Ishikawa (cell line): ENCODE data around the gene SRC.

ENCODE experiments used
- CEBPB ChIP-seq: IDR thresholded peaks from 2 replicates; pipeline ENCODE4 v1.6.1; 2012
- CREB1 ChIP-seq: IDR thresholded peaks from 2 replicates; pipeline ENCODE4 v1.6.1; 2012; ENCODE audit warnings: low read depth
- EGR1 ChIP-seq: IDR thresholded peaks from 2 replicates; pipeline ENCODE4 v1.6.1; 2012
- EP300 ChIP-seq: IDR thresholded peaks from 2 replicates; pipeline ENCODE4 v1.6.1; 2012; ENCODE audit warnings: borderline replicate concordance
- NFIC ChIP-seq: IDR thresholded peaks from 2 replicates; pipeline ENCODE4 v1.6.1; 2012
- RAD21 ChIP-seq: IDR thresholded peaks from 2 replicates; pipeline ENCODE4 v1.6.1; 2012; ENCODE audit warnings: low read depth
- TAF1 ChIP-seq: IDR thresholded peaks from 2 replicates; pipeline ENCODE4 v1.6.1; 2012; ENCODE audit warnings: low read depth, mild to moderate bottlenecking
- TCF12 ChIP-seq: IDR thresholded peaks from 2 replicates; pipeline ENCODE4 v1.6.1; 2012; ENCODE audit warnings: low read depth
- USF1 ChIP-seq: IDR thresholded peaks from 2 replicates; pipeline ENCODE4 v1.6.1; 2012
- YY1 ChIP-seq: IDR thresholded peaks from 2 replicates; pipeline ENCODE4 v1.6.1; 2012; ENCODE audit warnings: low read depth
- TF ChIP-seq, protein P1 (sequence below): IDR thresholded peaks from 2 replicates; pipeline ENCODE4 v1.6.1; 2012

DNA sequence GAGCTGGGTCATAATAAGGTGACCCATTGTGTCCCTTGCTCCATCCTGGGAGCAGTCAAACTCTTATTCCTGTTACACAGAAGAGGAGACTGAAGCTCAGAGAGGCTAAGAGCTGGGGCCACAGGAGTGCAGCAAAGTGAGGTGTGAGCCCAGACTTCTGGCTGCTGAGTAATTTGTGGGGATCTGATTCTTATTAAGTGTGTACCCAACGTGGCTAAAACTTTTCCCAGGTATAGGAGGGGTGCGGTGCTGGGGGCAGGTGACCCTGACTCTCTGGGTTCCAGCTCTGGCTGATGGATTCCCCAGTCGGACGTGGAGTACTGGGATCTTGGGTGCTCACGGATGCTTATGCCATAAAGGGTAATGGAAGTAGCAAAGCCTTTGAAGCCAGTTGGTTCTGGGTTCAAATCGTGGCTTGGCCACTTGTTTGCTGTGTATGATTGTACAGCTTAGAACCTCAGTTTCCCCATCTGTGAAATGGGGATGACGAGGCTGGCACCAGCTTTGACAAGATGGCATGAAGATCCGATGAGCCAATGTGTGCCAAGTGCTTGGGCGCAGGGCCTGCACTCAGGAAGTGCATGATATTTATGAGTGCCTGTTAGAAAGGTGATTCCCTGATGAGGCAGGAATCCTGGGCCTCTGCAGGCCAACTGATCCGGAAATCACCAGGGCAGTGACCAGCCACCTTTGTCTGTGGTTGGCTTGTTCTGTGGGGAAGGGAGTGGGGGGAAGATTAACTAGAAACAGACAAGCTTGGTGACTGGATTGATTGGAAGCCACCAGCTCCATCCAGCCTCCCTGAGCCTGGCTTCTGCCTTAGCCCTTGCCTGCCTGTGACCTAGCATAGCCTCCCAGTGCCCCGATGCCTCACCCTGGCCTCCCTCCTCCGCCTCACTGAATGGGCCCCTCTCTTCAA is 6.0 kb downstream of the SRC start:
- TF ChIP-seq EP300, result no peak
- TF ChIP-seq YY1, result no peak
- no peak for TF ChIP-seq CEBPB
- TF ChIP-seq, protein P1, sequence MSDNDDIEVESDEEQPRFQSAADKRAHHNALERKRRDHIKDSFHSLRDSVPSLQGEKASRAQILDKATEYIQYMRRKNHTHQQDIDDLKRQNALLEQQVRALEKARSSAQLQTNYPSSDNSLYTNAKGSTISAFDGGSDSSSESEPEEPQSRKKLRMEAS, result no peak
- TF ChIP-seq TCF12, result no peak
- TF ChIP-seq CREB1, result no peak
- no peak for TF ChIP-seq NFIC
- no peak for TF ChIP-seq RAD21
- no peak for TF ChIP-seq EGR1
- no peak for TF ChIP-seq TAF1
- TF ChIP-seq USF1, result no peak
